Ectodermal cell (in vitro differentiated cells): ENCODE measurements around the gene CYP1A1.

ENCODE experiments used
- H3K27ac ChIP-seq: 2 replicates; pipeline ENCODE4 v1.7.0; 2013; ENCODE audit warnings: mild to moderate bottlenecking, low read depth, low read length; ENCODE audit not compliant: insufficient read depth, poor library complexity, severe bottlenecking
- H3K27me3 ChIP-seq: 2 replicates; pipeline ENCODE4 v1.7.0; 2013; ENCODE audit warnings: mild to moderate bottlenecking, low read length; ENCODE audit not compliant: insufficient read depth, control insufficient read depth, poor library complexity, severe bottlenecking
- H3K36me3 ChIP-seq: one replicate; pipeline ENCODE4 v1.7.0; 2013; ENCODE audit warnings: low read length; ENCODE audit not compliant: control insufficient read depth, insufficient read depth
- H3K4me1 ChIP-seq: one replicate; pipeline ENCODE4 v1.7.0; 2013; ENCODE audit warnings: low read length; ENCODE audit not compliant: control insufficient read depth, insufficient read depth
- H3K4me3 ChIP-seq: 2 replicates; pipeline ENCODE4 v1.7.0; 2013; ENCODE audit warnings: low read depth, low read length, control low read depth; ENCODE audit not compliant: insufficient read depth
- H3K9me3 ChIP-seq: 2 replicates; pipeline ENCODE4 v1.7.0; 2013; ENCODE audit warnings: mild to moderate bottlenecking, low read length, moderate library complexity; ENCODE audit not compliant: control insufficient read depth
- WGBS, 2 experiments: methylation state at CpG; one replicate each; pipeline ENCODE4 v1.1.7; 2013; ENCODE audit warnings: missing lambda C conversion rate in 2 of 2; 5-methylcytosine and 5-hydroxymethylcytosine counted together

Gene CYP1A1

DNA sequence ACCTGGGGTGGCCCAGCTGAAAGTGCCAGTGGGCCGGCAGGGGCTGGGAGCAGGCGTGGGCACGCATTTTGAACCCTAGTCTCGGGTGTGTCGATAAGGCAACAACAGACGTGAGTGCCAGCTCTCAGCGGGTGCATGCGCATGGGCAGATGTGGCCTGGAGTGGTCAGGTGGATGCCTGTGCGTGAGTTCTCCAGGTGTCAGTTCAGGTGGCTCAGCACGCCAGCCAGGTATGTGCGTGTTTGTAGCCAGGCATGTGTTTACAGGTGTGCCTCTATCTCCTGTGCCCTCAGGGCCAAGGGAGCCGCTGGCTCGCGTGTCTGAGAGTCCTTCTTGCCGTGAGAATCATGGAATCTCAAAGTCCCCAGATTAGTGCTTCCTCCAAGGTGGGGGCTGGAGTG lies 38.1 kb upstream of the CYP1A1 start:
- no peak overlapping the region for H3K4me3 ChIP-seq
- H3K36me3 ChIP-seq = no peaks in the 10 kb centered on the region
- H3K27me3 ChIP-seq = peaks cover 12% of the 10 kb centered on the region
- 91 to 92% methylated on average over 15 of the region's 15 CpGs for WGBS, 2 experiments
- no peaks in the 10 kb centered on the region for H3K9me3 ChIP-seq
- H3K4me1 ChIP-seq = peaks cover 7% of the 10 kb centered on the region
- no peak overlapping the region for H3K27ac ChIP-seq

DNA sequence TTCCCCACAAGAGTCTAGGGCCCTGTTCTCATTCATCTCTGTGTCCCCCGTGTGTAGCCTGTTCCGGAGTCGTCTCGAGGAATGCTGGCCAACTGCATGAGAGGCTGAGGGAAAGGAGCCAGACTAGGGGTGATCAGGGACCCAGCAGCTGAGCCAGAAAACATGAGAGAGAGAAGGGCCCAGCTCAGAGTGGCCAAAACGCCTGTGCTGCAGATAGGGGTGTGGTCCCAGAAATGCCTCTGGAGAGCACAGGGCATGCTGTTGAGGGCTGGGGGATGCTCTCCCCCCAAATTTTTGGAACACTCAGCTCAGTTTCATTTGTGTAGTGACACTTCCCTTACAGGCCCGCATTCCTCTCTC lies 37.4 kb upstream of the CYP1A1 start:
- H3K4me1 ChIP-seq = peaks cover 7% of the 10 kb centered on the region
- no peaks in the 10 kb centered on the region for H3K36me3 ChIP-seq
- no peak overlapping the region for H3K4me3 ChIP-seq
- 68 to 70% methylated on average over 6 of the region's 6 CpGs for WGBS, 2 experiments
- no peak overlapping the region for H3K27ac ChIP-seq
- H3K27me3 ChIP-seq = peaks cover 12% of the 10 kb centered on the region
- H3K9me3 ChIP-seq = no peaks in the 10 kb centered on the region

DNA sequence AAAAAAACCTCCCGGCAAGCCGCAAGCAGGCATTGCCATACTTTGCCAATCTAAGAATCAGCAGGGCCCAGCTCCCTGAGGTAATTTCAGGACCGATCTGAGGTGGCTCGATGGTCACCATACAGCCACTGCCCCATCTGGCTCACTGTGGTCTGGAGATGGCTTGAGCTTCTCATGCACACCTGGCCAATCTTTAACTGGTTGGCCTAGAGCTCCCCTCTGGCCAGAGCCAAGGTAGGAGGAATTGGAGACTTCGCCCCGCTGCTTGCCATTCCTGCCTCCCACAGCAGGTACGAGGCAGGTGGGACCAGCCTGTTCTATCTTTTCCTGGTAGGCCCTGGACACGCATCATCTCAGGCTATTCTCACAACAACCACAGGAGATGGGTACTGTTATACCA lies 33.4 kb upstream of the CYP1A1 start:
- Histone ChIP-seq H3K4me1 (peaks cover 7% of the 10 kb centered on the region), H3K9me3 (no peaks in the 10 kb centered on the region), H3K27ac (no peak overlapping the region), H3K4me3 (no peak overlapping the region), H3K36me3 (no peaks in the 10 kb centered on the region), H3K27me3 (peaks cover 33% of the 10 kb centered on the region)
- WGBS, 2 experiments = 95 to 98% methylated on average over 8 of the region's 8 CpGs

DNA sequence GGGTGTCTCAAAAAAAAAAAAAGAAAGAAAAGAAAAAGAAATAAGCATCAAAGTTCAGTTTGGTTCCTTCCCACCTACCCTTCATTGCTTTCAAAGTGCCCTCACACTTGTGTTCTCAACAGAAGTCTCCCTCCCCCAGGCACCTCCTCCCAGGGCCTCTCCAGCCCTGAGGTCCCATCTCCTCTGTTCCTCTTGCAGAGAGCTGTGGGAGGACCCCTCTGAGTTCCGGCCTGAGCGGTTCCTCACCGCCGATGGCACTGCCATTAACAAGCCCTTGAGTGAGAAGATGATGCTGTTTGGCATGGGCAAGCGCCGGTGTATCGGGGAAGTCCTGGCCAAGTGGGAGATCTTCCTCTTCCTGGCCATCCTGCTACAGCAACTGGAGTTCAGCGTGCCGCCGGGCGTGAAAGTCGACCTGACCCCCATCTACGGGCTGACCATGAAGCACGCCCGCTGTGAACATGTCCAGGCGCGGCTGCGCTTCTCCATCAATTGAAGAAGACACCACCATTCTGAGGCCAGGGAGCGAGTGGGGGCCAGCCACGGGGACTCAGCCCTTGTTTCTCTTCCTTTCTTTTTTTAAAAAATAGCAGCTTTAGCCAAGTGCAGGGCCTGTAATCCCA lies 29.4 kb upstream of the CYP1A1 start:
- 92 to 93% methylated on average over 20 of the region's 20 CpGs for WGBS, 2 experiments
- no peaks in the 10 kb centered on the region for H3K9me3 ChIP-seq
- peaks cover 8% of the 10 kb centered on the region for H3K4me1 ChIP-seq
- no peaks in the 10 kb centered on the region for H3K36me3 ChIP-seq
- no peak overlapping the region for H3K4me3 ChIP-seq
- H3K27ac ChIP-seq = no peak overlapping the region
- peaks cover 63% of the 10 kb centered on the region for H3K27me3 ChIP-seq

DNA sequence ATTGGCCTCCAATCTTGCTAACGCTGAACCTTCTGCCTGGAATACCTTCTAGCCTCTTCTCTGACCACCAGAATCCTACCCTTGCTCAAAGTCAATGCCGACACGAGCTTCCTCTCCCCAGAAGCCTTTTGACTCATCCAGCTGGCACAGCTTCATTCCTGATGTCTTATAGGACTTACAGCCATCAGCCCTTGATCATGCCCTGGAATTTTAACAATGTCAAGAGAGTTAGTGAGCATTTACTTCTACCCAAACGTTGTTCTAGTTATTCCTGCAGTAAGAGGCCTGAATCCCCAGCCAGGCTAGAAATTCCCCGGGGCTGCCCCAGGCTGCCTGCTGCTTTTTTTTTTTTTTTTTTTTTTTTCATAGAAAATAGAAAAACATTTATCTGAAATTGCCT lies 27.2 kb upstream of the CYP1A1 start:
- H3K27ac ChIP-seq = no peak overlapping the region

DNA sequence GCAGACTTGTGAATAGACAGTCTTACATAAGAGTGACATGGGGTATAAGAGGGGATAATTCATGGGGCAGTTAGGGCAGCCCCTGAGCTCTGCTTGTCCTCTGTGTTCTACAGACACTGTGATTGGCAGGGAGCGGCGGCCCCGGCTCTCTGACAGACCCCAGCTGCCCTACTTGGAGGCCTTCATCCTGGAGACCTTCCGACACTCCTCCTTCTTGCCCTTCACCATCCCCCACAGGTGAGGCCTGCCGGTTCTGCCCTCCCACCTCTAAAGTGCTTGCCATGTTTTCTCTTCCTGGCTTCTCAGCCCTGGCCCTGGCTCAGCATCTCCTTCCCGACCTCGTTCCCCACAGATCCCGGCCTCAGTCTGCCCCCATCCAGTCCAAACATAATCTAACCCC lies 26.7 kb upstream of the CYP1A1 start:
- H3K27me3 ChIP-seq = peaks cover 73% of the 10 kb centered on the region
- no peaks in the 10 kb centered on the region for H3K36me3 ChIP-seq
- H3K4me1 ChIP-seq = peaks cover 8% of the 10 kb centered on the region
- H3K4me3 ChIP-seq = no peak overlapping the region
- H3K27ac ChIP-seq = no peak overlapping the region
- WGBS, 2 experiments = 84 to 85% methylated on average over 8 of the region's 8 CpGs
- no peaks in the 10 kb centered on the region for H3K9me3 ChIP-seq

More for the DNA sequence above, 27.2 kb upstream of the CYP1A1 start:
- peaks cover 8% of the 10 kb centered on the region for H3K4me1 ChIP-seq
- H3K4me3 ChIP-seq = no peak overlapping the region
- H3K27me3 ChIP-seq = peaks cover 72% of the 10 kb centered on the region
- WGBS, 2 experiments = 85 to 86% methylated on average over 5 of the region's 5 CpGs
- H3K9me3 ChIP-seq = no peaks in the 10 kb centered on the region
- H3K36me3 ChIP-seq = no peaks in the 10 kb centered on the region

DNA sequence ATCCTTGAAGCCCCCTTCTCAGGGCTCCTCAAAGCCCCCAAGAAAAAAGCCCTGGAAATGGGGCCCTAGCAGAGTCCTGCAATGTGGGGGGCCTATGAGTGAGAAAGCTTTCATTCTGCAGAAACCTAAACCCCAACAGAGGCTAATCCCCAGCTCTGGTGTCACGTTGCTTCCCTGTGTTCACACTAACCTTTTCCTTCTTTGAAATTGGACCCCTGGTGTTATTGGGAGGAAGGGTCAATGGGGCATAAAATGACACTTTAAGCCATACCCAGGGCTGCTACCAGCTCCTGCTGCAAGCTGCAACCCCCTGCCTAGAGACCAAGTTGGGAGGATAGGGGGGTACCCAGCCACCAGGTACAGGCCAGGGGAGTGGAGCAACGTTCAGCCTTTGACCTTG lies 25.4 kb upstream of the CYP1A1 start:
- Histone ChIP-seq H3K4me1 (peaks cover 8% of the 10 kb centered on the region), H3K9me3 (no peaks in the 10 kb centered on the region), H3K36me3 (no peaks in the 10 kb centered on the region), H3K27ac (no peak overlapping the region), H3K4me3 (no peak overlapping the region), H3K27me3 (peaks cover 74% of the 10 kb centered on the region)
- WGBS, 2 experiments = 18% methylated on average over 2 of the region's 2 CpGs

DNA sequence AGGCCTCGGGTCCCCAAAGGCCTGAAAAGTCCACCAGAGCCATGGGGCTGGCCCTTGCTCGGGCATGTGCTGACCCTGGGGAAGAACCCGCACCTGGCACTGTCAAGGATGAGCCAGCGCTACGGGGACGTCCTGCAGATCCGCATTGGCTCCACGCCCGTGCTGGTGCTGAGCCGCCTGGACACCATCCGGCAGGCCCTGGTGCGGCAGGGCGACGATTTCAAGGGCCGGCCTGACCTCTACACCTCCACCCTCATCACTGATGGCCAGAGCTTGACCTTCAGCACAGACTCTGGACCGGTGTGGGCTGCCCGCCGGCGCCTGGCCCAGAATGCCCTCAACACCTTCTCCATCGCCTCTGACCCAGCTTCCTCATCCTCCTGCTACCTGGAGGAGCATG lies 24.5 kb upstream of the CYP1A1 start:
- WGBS, 2 experiments = 95 to 96% methylated on average over 20 of the region's 20 CpGs
- peaks cover 72% of the 10 kb centered on the region for H3K27me3 ChIP-seq
- no peaks in the 10 kb centered on the region for H3K9me3 ChIP-seq
- no peak overlapping the region for H3K27ac ChIP-seq
- H3K36me3 ChIP-seq = no peaks in the 10 kb centered on the region
- H3K4me1 ChIP-seq = peaks cover 8% of the 10 kb centered on the region
- H3K4me3 ChIP-seq = no peak overlapping the region

DNA sequence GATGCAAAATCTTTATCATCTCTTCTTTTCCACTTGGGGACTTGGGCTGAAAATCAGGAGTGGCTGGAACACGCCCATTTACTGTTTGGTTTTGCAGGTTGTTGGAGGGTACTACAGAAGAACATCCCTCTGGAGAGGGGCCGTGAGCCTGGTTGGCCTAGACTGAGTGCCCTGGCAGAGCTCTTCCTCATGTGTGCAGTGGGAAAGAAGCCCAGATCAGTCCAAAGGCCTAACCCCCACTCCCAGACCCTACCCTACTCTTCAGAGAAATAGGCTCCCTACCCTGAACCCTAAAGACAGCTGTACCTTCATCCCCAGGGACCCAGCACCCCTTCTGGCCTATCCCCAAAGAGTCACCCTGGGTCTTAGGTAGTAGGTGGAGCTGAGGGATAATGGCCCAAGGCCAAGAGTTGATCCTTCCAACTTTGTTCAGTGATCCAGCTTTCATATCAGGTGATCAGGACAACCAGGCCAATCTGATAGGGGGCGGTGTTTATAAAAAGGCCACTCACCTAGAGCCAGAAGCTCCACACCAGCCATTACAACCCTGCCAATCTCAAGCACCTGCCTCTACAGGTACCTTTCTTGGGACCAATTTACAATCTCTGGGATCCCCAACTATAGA lies 23.1 kb upstream of the CYP1A1 start, which contains the start of gene CYP1A2:
CYP1A2 (plus strand) TSS at position 524 of the 625 bp plus-strand sequence. CDS start 894 bp downstream, outside the sequence.
- H3K27ac ChIP-seq = no peak within 1 kb of the TSS
- no peak within 1 kb of the TSS for H3K4me3 ChIP-seq
- H3K36me3 ChIP-seq = no peaks in the 10 kb centered on the region
- no peaks in the 10 kb centered on the region for H3K9me3 ChIP-seq
- H3K27me3 ChIP-seq = peaks cover 67% of the 10 kb centered on the region
- peaks cover 8% of the 10 kb centered on the region for H3K4me1 ChIP-seq
- 90 to 94% methylated on average over 3 of the region's 3 CpGs for WGBS, 2 experiments

DNA sequence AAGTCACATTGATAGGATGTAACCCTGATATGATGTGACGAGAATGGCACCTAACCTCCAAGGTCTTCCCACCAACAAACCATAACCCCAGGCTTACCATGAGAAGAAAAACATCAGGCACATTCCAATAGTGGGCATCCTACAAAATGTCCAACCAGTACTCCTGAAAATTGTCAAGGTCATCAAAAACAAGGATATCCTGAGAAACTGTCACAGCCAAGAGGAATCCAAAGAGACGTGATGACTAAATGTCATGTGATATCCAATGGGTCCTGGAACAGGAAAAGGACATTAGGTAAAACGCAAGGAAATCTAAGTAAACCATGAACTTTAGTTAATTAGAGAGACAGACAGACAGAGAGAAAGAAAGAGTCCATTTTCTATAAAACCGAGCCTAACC lies 21.1 kb upstream of the CYP1A1 start:
- WGBS, 2 experiments = 87 to 89% methylated on average over 4 of the region's 4 CpGs

More for the DNA sequence above, 21.1 kb upstream of the CYP1A1 start:
- Histone ChIP-seq H3K36me3 (no peaks in the 10 kb centered on the region), H3K27ac (no peak overlapping the region), H3K4me1 (peaks cover 8% of the 10 kb centered on the region), H3K4me3 (no peak overlapping the region), H3K9me3 (no peaks in the 10 kb centered on the region), H3K27me3 (peaks cover 47% of the 10 kb centered on the region)
